ENCODE results near the gene FAM13A. TPM values are rescaled to one million over a fixed set of nuclear protein-coding genes. Genes with fewer than 3 reads are reported as not detected.

Gene FAM13A
- total and polyA plus RNA-seq, 2 of the 13 experiments (the other 11 are each of a cell fraction or from before 2014, with no cell fraction given), result 1.2 to 36.2 TPM

DNA sequence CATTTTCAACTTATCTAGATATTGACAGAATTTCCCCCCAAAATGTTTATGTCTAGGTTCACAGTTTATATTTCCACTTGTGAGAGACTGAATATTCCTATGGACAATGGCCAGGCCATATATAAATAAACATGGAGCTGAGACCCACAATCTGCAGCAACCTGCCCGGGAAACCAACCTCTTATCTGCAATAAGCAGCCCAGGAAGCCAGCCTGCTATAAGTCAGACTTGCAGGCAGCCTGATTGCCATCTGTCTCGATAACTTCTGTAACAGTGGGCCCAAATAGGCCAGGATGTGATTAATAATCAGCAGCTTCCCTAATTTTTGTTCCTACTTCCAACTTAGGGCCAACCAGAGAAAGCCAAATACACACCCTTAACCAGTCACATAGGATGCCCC lies 354.2 kb downstream of the FAM13A start (continued):
- TF ChIP-seq ATAD3A (CRISPR knock-in tag; IDR thresholded peaks at IDR 0.05), result no peak

DNA sequence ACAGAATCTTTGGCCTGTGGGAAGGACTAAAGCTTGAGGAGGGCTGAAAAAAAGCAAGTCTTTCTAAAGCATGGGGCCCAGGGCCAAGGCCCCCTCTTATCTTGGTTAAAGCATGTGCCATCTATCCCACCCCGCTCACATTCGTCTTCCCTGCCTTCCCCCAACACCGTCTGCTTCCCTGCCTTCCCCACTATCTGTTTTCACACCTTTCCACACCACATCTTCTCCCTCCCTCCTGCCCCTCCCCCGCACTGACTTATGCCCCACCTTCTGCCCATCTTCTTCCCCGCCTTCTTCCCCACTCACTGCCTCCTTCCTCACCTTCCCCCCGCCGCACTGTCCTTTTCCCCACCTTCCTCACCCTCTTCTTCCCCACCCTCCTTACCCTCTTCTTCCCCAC lies 358.5 kb downstream of the FAM13A start:
- ChIA-PET POLR2A (interaction anchor here (1.4 kb wide), 1 partner anchor 125 kb away, joined by 3 read pairs; no protein-coding TSS in a partner anchor), CTCF (ENCODE audit: low intra/inter-chr PET ratio, low total read pairs) (no interaction called here)
- Histone ChIP-seq H3K9me3 (ENCODE audit: low read length) (no peaks in the 10 kb centered on the region), H3K4me1 (ENCODE audit: insufficient read depth, low read length) (0 out of 2 replicates have a peak, but pooled peaks cover 5% of the 10 kb centered on the region), H3K79me2 (ENCODE audit: insufficient read depth, low read length) (no peaks in the 10 kb centered on the region), H3K9ac (ENCODE audit: insufficient read depth, low read depth, low read length) (no peak overlapping the region), H4K20me1 (ENCODE audit: insufficient read depth, low read length) (no peaks in the 10 kb centered on the region), H3K4me3 (replicated peaks in 1 of 3; ENCODE audit: insufficient read depth in 1 of 3, low read depth in 2 of 3, low read length in 3 of 3) (no peak overlapping the region), H3K27me3 (ENCODE audit: control insufficient read depth in 1 of 2, insufficient read depth in 2 of 2, low read length in 2 of 2) (no peaks in the 10 kb centered on the region), H3K36me3 (replicated peaks in 1 of 2; ENCODE audit: control insufficient read depth in 1 of 2, insufficient read depth in 2 of 2, low read length in 2 of 2) (no peaks in the 10 kb centered on the region), H3K4me2 (ENCODE audit: low read depth, low read length) (no peak overlapping the region), H2AFZ (ENCODE audit: low read length) (no peak overlapping the region), H3K27ac (ENCODE audit: extremely low read length, insufficient read depth, low read length) (no peak overlapping the region)
- BruUV-seq (replicated peaks), result no TSS peak
- intact Hi-C loops (cut with micrococcal nuclease; ENCODE audit: unreplicated experiment) (no loop called here), in situ Hi-C loops (cut with HindIII; ENCODE audit: extremely low pct_ligation_motif_present, low pct_unique_long_range_greater_than_20kb) (no loop called here)
- no peak for DNase-seq (ENCODE audit: low spot score)
- 94% methylated on average over 7 of the region's 7 CpGs for WGBS (ENCODE audit: low lambda C conversion rate)
- TF ChIP-seq ARHGAP35 (CRISPR knock-in tag; IDR thresholded peaks at IDR 0.05; ENCODE audit: borderline replicate concordance) (no peak), ELF3 (CRISPR knock-in tag; IDR thresholded peaks at IDR 0.05) (no peak), ZSCAN31 (CRISPR knock-in tag; IDR thresholded peaks at IDR 0.05; ENCODE audit: low read depth) (no peak), SRSF4 (IDR thresholded peaks at IDR 0.05; ENCODE audit: low read depth, low read length, poor library complexity, severe bottlenecking) (no peak), ZFP1 (CRISPR knock-in tag; IDR thresholded peaks at IDR 0.05) (no peak), ELF1 (CRISPR knock-in tag; IDR thresholded peaks at IDR 0.05) (no peak), SP1 (IDR thresholded peaks at IDR 0.05) (no peak), SP1 (CRISPR knock-in tag; IDR thresholded peaks at IDR 0.05) (no peak), CENPBD1 (CRISPR knock-in tag; IDR thresholded peaks at IDR 0.05; ENCODE audit: borderline replicate concordance, low read depth) (no peak), HDAC2 (CRISPR knock-in tag; IDR thresholded peaks at IDR 0.05) (no peak), ARID4A (CRISPR knock-in tag; IDR thresholded peaks at IDR 0.05; ENCODE audit: borderline replicate concordance) (no peak)
- TF ChIP-seq, protein P1, sequence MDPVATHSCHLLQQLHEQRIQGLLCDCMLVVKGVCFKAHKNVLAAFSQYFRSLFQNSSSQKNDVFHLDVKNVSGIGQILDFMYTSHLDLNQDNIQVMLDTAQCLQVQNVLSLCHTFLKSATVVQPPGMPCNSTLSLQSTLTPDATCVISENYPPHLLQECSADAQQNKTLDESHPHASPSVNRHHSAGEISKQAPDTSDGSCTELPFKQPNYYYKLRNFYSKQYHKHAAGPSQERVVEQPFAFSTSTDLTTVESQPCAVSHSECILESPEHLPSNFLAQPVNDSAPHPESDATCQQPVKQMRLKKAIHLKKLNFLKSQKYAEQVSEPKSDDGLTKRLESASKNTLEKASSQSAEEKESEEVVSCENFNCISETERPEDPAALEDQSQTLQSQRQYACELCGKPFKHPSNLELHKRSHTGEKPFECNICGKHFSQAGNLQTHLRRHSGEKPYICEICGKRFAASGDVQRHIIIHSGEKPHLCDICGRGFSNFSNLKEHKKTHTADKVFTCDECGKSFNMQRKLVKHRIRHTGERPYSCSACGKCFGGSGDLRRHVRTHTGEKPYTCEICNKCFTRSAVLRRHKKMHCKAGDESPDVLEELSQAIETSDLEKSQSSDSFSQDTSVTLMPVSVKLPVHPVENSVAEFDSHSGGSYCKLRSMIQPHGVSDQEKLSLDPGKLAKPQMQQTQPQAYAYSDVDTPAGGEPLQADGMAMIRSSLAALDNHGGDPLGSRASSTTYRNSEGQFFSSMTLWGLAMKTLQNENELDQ (CRISPR knock-in tag; IDR thresholded peaks at IDR 0.05; ENCODE audit: borderline replicate concordance), result no peak
- no peak; the same call in 2 of the 3 replicates for ATAC-seq
- no peak for FAIRE-seq
